GM23338 (cell line): Measurements from ENCODE around the gene RELN. TPM values are rescaled to one million over a fixed set of nuclear protein-coding genes. Genes with fewer than 3 reads are reported as not detected.

Experiments
- ATAC-seq: fragments of 200-7000 bp; cut with Tn5 transposase; 3 replicates; pipeline ENCODE4 v1.9.1; 2020
- DNase-seq: peaks from one replicate; pipeline ENCODE4 v3.0.0-alpha.2; 2015; ENCODE audit warnings: low spot score
- H2AFZ ChIP-seq: fragments of 200-600 bp; sonication (generic); 2 replicates; pipeline ENCODE4 v1.8.0; 2016; ENCODE audit warnings: antibody characterized with exemption, mild to moderate bottlenecking, moderate library complexity
- H3F3A ChIP-seq: fragments of 200-600 bp; sonication (generic); replicated peaks from 2 replicates; pipeline ENCODE4 v1.8.0; 2017; ENCODE audit warnings: antibody characterized with exemption, mixed run types, low read depth
- H3K27ac ChIP-seq: fragments of 200-600 bp; sonication (generic); 2 replicates; pipeline ENCODE4 v1.6.1; 2016; ENCODE audit warnings: low read depth
- H3K27me3 ChIP-seq: fragments of 200-600 bp; sonication (generic); 2 replicates; pipeline ENCODE4 v1.8.0; 2016; ENCODE audit warnings: mild to moderate bottlenecking, mixed run types, moderate library complexity; ENCODE audit not compliant: insufficient read depth
- H3K36me3 ChIP-seq: fragments of 200-600 bp; sonication (generic); 2 replicates; pipeline ENCODE4 v1.8.0; 2016; ENCODE audit warnings: mild to moderate bottlenecking; ENCODE audit not compliant: insufficient read depth
- H3K4me1 ChIP-seq: fragments of 200-600 bp; sonication (generic); 2 replicates; pipeline ENCODE4 v1.8.0; 2016; ENCODE audit warnings: mild to moderate bottlenecking, moderate library complexity; ENCODE audit not compliant: insufficient read depth
- H3K4me2 ChIP-seq: fragments of 200-600 bp; sonication (generic); 2 replicates; pipeline ENCODE4 v1.7.1; 2017; ENCODE audit warnings: mixed run types
- H3K4me3 ChIP-seq: fragments of 200-600 bp; sonication (generic); 2 replicates; pipeline ENCODE4 v1.6.1; 2016; ENCODE audit warnings: mixed run types
- H3K79me2 ChIP-seq: fragments of 200-600 bp; sonication (generic); replicated peaks from 2 replicates; pipeline ENCODE4 v1.8.0; 2017; ENCODE audit warnings: mild to moderate bottlenecking; ENCODE audit not compliant: insufficient read depth
- H3K9me2 ChIP-seq: fragments of 200-600 bp; sonication (generic); 2 replicates; pipeline ENCODE4 v1.8.0; 2017; ENCODE audit not compliant: insufficient read depth
- H4K20me1 ChIP-seq: fragments of 200-600 bp; sonication (generic); replicated peaks from 2 replicates; pipeline ENCODE4 v1.8.0; 2017; ENCODE audit warnings: mild to moderate bottlenecking; ENCODE audit not compliant: insufficient read depth
- H3K27ac Mint-ChIP-seq: 2 replicates; pipeline ENCODE4 v1.8.0; 2020; ENCODE audit warnings: inconsistent platforms, mild to moderate bottlenecking, moderate library complexity, mixed read lengths
- H3K27me3 Mint-ChIP-seq: 3 replicates; pipeline ENCODE4 v1.8.0; 2022; ENCODE audit warnings: low read depth, mild to moderate bottlenecking, moderate library complexity, mixed read lengths, inconsistent platforms; ENCODE audit not compliant: insufficient read depth, poor library complexity
- H3K36me3 Mint-ChIP-seq: 3 replicates; pipeline ENCODE4 v1.8.0; 2021; ENCODE audit warnings: low read depth, mild to moderate bottlenecking, inconsistent platforms, moderate library complexity, mixed read lengths
- H3K4me1 Mint-ChIP-seq: 3 replicates; pipeline ENCODE4 v1.8.0; 2020; ENCODE audit warnings: mild to moderate bottlenecking, inconsistent platforms, mixed read lengths
- H3K4me3 Mint-ChIP-seq: 3 replicates; pipeline ENCODE4 v1.8.0; 2021; ENCODE audit warnings: moderate library complexity, mild to moderate bottlenecking, inconsistent platforms, mixed read lengths
- H3K9me3 Mint-ChIP-seq: 3 replicates; pipeline ENCODE4 v1.8.0; 2020; ENCODE audit warnings: moderate library complexity, mild to moderate bottlenecking, inconsistent platforms, mixed read lengths
- CREB1 ChIP-seq: fragments of 250-450 bp; sonication (Bioruptor Pico); IDR thresholded peaks from 2 replicates; pipeline ENCODE4 v1.5.0; 2020; ENCODE audit warnings: low read depth, mild to moderate bottlenecking, moderate library complexity
- CTCF ChIP-seq, 2 experiments: fragments of 200-600 bp in 1 of 2; sonication (generic) in 1 of 2; conservative IDR thresholded peaks; 2 replicates each; pipeline versions ENCODE4 v1.5.1 to v1.6.1; 2016 to 2017; ENCODE audit warnings: antibody characterized with exemption in 2 of 2, low read depth in 2 of 2, mild to moderate bottlenecking in 2 of 2, moderate library complexity in 1 of 2
- ETS1 ChIP-seq: IDR thresholded peaks from 2 replicates; pipeline ENCODE4 v1.6.1; 2016; ENCODE audit warnings: antibody characterized with exemption
- EZH2 ChIP-seq: fragments of 200-600 bp; sonication (generic); IDR thresholded peaks from one replicate; pipeline ENCODE4 v1.8.0; 2017; ENCODE audit warnings: antibody characterized with exemption, mild to moderate bottlenecking, low read depth; ENCODE audit not compliant: unreplicated experiment
- EZH2phosphoT487 ChIP-seq: fragments of 200-600 bp; sonication (generic); IDR thresholded peaks from one replicate; pipeline ENCODE4 v1.8.1; 2018; ENCODE audit warnings: antibody characterized with exemption; ENCODE audit not compliant: unreplicated experiment
- JUNB ChIP-seq: IDR thresholded peaks from one replicate; pipeline ENCODE4 v1.6.1; 2016; ENCODE audit warnings: antibody characterized with exemption; ENCODE audit not compliant: unreplicated experiment
- NANOG ChIP-seq: IDR thresholded peaks from 2 replicates; pipeline ENCODE4 v1.6.1; 2016; ENCODE audit warnings: antibody characterized with exemption, borderline replicate concordance
- POLR2AphosphoS5 ChIP-seq: IDR thresholded peaks from 2 replicates; pipeline ENCODE4 v1.6.1; 2016; ENCODE audit warnings: antibody characterized with exemption, low read depth
- REST ChIP-seq: IDR thresholded peaks from one replicate; pipeline ENCODE4 v1.6.1; 2018; ENCODE audit warnings: antibody characterized with exemption; ENCODE audit not compliant: unreplicated experiment
- STAT1 ChIP-seq: IDR thresholded peaks from one replicate; pipeline ENCODE4 v1.6.1; 2016; ENCODE audit warnings: antibody characterized with exemption; ENCODE audit not compliant: unreplicated experiment
- ZNF114 ChIP-seq: fragments of 250-450 bp; sonication (Bioruptor Pico); IDR thresholded peaks from 2 replicates; pipeline ENCODE4 v1.5.0; 2020; ENCODE audit warnings: mild to moderate bottlenecking, moderate library complexity
- ZNF331 ChIP-seq: fragments of 250-450 bp; sonication (Bioruptor Pico); IDR thresholded peaks from 2 replicates; pipeline ENCODE4 v1.5.0; 2020; ENCODE audit warnings: low read depth, mild to moderate bottlenecking, moderate library complexity
- polyA plus RNA-seq: library from polyadenylated mRNA; unstranded; fragments of >200 nt; fragmentation: Nextera tagmentation; extraction: Ambion mirVana; gene quantifications from 2 replicates; pipeline ENCODE4 v1.2.1, GENCODE V29; 2016
- total RNA-seq: library from RNA; depleted of rRNA; stranded (reverse); fragments of >200 nt; shearing (Covaris generic); gene quantifications from 2 replicates; pipeline ENCODE4 v1.2.3, GENCODE V29; 2014
- TF ChIP-seq, protein P1 (sequence below): fragments of 250-450 bp; sonication (Bioruptor Pico); IDR thresholded peaks from 2 replicates; pipeline ENCODE4 v1.5.0; 2020; ENCODE audit warnings: mild to moderate bottlenecking, moderate library complexity

RELN gene
- total and polyA plus RNA-seq, 2 experiments from 2014 or later = 0.10 to 0.76 TPM

- no peaks in the 10 kb centered on the region for H4K20me1 ChIP-seq
- DNase-seq (no peak), ATAC-seq (no peak)
- no peaks in the 10 kb centered on the region for H3K9me2 ChIP-seq
- H2AFZ ChIP-seq = no peak overlapping the region
- no peaks in the 10 kb centered on the region for H3K4me1 ChIP-seq
- no peak overlapping the region for H3K27ac Mint-ChIP-seq
- H3K27me3 ChIP-seq = no peaks in the 10 kb centered on the region
- no peaks in the 10 kb centered on the region for H3K79me2 ChIP-seq
- H3F3A ChIP-seq = no peaks in the 10 kb centered on the region
- H3K36me3 Mint-ChIP-seq = no peaks in the 10 kb centered on the region
- TF ChIP-seq NANOG (no peak), CTCF (conservative IDR thresholded peaks at IDR 0.05; ENCODE audit: low read depth in 2 of 2) (no peak), ZNF331 (CRISPR knock-in tag) (no peak), ZNF114 (CRISPR knock-in tag) (no peak), ETS1 (no peak), CREB1 (CRISPR knock-in tag) (no peak), POLR2AphosphoS5 (no peak), REST (no peak), JUNB (no peak), EZH2 (no peak), STAT1 (no peak), EZH2phosphoT487 (no peak)
- TF ChIP-seq, protein P1, sequence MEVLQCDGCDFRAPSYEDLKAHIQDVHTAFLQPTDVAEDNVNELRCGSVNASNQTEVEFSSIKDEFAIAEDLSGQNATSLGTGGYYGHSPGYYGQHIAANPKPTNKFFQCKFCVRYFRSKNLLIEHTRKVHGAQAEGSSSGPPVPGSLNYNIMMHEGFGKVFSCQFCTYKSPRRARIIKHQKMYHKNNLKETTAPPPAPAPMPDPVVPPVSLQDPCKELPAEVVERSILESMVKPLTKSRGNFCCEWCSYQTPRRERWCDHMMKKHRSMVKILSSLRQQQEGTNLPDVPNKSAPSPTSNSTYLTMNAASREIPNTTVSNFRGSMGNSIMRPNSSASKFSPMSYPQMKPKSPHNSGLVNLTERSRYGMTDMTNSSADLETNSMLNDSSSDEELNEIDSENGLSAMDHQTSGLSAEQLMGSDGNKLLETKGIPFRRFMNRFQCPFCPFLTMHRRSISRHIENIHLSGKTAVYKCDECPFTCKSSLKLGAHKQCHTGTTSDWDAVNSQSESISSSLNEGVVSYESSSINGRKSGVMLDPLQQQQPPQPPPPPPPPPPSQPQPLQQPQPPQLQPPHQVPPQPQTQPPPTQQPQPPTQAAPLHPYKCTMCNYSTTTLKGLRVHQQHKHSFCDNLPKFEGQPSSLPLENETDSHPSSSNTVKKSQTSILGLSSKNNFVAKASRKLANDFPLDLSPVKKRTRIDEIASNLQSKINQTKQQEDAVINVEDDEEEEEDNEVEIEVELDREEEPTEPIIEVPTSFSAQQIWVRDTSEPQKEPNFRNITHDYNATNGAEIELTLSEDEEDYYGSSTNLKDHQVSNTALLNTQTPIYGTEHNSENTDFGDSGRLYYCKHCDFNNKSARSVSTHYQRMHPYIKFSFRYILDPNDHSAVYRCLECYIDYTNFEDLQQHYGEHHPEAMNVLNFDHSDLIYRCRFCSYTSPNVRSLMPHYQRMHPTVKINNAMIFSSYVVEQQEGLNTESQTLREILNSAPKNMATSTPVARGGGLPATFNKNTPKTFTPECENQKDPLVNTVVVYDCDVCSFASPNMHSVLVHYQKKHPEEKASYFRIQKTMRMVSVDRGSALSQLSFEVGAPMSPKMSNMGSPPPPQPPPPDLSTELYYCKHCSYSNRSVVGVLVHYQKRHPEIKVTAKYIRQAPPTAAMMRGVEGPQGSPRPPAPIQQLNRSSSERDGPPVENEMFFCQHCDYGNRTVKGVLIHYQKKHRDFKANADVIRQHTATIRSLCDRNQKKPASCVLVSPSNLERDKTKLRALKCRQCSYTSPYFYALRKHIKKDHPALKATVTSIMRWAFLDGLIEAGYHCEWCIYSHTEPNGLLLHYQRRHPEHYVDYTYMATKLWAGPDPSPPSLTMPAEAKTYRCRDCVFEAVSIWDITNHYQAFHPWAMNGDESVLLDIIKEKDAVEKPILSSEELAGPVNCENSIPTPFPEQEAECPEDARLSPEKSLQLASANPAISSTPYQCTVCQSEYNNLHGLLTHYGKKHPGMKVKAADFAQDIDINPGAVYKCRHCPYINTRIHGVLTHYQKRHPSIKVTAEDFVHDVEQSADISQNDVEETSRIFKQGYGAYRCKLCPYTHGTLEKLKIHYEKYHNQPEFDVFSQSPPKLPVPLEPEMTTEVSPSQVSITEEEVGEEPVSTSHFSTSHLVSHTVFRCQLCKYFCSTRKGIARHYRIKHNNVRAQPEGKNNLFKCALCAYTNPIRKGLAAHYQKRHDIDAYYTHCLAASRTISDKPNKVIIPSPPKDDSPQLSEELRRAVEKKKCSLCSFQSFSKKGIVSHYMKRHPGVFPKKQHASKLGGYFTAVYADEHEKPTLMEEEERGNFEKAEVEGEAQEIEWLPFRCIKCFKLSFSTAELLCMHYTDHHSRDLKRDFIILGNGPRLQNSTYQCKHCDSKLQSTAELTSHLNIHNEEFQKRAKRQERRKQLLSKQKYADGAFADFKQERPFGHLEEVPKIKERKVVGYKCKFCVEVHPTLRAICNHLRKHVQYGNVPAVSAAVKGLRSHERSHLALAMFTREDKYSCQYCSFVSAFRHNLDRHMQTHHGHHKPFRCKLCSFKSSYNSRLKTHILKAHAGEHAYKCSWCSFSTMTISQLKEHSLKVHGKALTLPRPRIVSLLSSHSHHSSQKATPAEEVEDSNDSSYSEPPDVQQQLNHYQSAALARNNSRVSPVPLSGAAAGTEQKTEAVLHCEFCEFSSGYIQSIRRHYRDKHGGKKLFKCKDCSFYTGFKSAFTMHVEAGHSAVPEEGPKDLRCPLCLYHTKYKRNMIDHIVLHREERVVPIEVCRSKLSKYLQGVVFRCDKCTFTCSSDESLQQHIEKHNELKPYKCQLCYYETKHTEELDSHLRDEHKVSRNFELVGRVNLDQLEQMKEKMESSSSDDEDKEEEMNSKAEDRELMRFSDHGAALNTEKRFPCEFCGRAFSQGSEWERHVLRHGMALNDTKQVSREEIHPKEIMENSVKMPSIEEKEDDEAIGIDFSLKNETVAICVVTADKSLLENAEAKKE = no peak
- H3K9me3 Mint-ChIP-seq = no peaks in the 10 kb centered on the region
- H3K27me3 Mint-ChIP-seq = peaks cover 3% of the 10 kb centered on the region
- H3K36me3 ChIP-seq = no peaks in the 10 kb centered on the region
- no peak overlapping the region for H3K4me3 Mint-ChIP-seq
- H3K4me1 Mint-ChIP-seq = peaks cover 5% of the 10 kb centered on the region; the same call in 2 of the 3 replicates
- no peak overlapping the region for H3K27ac ChIP-seq
- no peak overlapping the region for H3K4me3 ChIP-seq
- H3K4me2 ChIP-seq = no peak overlapping the region
Observed at GRCh38 chr7:103958284-103958818, 31.1 kb downstream of the RELN start.
